Thymus (tissue), 11 donors: ENCODE data around the gene RTN4R. TPM values are rescaled to one million over a fixed set of nuclear protein-coding genes. Genes with fewer than 3 reads are reported as not detected.
"Not testable (repeated sequence)": the region's sequence is repeated elsewhere in the genome, so short reads cannot be mapped to it uniquely, and the experiment has no call there.

ENCODE experiments used
- DNase-seq, 9 donors: peaks; one replicate each; pipeline ENCODE4 v3.0.0-alpha.2; 2013; ENCODE audit warnings: low spot score in 9 of 9, low read depth in 6 of 9, missing footprints in 1 of 9
- H3K27ac ChIP-seq, 2 donors: one replicate each; pipeline ENCODE4 v1.5.1; 2013; ENCODE audit warnings: control low read depth in 1 of 2, low read depth in 1 of 2, low read length in 1 of 2, mild to moderate bottlenecking in 1 of 2, moderate library complexity in 1 of 2
- H3K27me3 ChIP-seq, 2 donors: one replicate each; pipeline ENCODE4 v1.5.1; 2013; ENCODE audit warnings: low read length in 1 of 2; ENCODE audit not compliant: control insufficient read depth in 2 of 2, insufficient read depth in 1 of 2
- H3K36me3 ChIP-seq, 2 donors: one replicate each; pipeline ENCODE4 v1.5.1; 2013; ENCODE audit warnings: low read length in 1 of 2, mild to moderate bottlenecking in 1 of 2, moderate library complexity in 1 of 2; ENCODE audit not compliant: control insufficient read depth in 2 of 2, insufficient read depth in 2 of 2
- H3K4me1 ChIP-seq, 2 donors: one replicate each; pipeline ENCODE4 v1.5.1; 2013; ENCODE audit warnings: low read length in 2 of 2; ENCODE audit not compliant: control insufficient read depth in 2 of 2, insufficient read depth in 2 of 2
- H3K4me3 ChIP-seq, 2 donors: one replicate each; pipeline ENCODE4 v1.5.1; 2013; ENCODE audit warnings: low read length in 2 of 2, control low read depth in 1 of 2, mild to moderate bottlenecking in 1 of 2
- H3K9me3 ChIP-seq, 2 donors: one replicate each; pipeline ENCODE4 v1.5.1; 2013; ENCODE audit warnings: low read length in 1 of 2, mild to moderate bottlenecking in 1 of 2; ENCODE audit not compliant: control insufficient read depth in 2 of 2, insufficient read depth in 1 of 2
- WGBS: extraction: QIAGEN DNeasy Blood & Tissue Kit; methylation state at CpG from one replicate; pipeline ENCODE4 v1.1.7; 2013; 5-methylcytosine and 5-hydroxymethylcytosine counted together
- polyA plus RNA-seq: library from polyadenylated mRNA; stranded (reverse); fragments of 200-250 nt; gene quantifications from one replicate; pipeline ENCODE4 v1.2.3, GENCODE V29; 2013
- total RNA-seq: library from RNA; stranded (reverse); fragments of 120-200 nt; gene quantifications from one replicate; pipeline ENCODE4 v1.2.4, GENCODE V29; 2013
- donor health status: healthy.

Gene RTN4R
- total and polyA plus RNA-seq, 2 donors, result 1.5 to 3.2 TPM

- DNase-seq, H3K9me3 ChIP-seq, H3K27me3 ChIP-seq, H3K4me1 ChIP-seq, H3K4me3 ChIP-seq, H3K27ac ChIP-seq: not testable (repeated sequence)
- WGBS, result 98% methylated on average over 10 of the region's 11 CpGs
- peaks cover 3 to 11% of the 10 kb centered on the region in 2 donors for H3K36me3 ChIP-seq
These were observed 45.4 kb upstream of the RTN4R start for GRCh38 chr22:20313306-20314077.

DNA sequence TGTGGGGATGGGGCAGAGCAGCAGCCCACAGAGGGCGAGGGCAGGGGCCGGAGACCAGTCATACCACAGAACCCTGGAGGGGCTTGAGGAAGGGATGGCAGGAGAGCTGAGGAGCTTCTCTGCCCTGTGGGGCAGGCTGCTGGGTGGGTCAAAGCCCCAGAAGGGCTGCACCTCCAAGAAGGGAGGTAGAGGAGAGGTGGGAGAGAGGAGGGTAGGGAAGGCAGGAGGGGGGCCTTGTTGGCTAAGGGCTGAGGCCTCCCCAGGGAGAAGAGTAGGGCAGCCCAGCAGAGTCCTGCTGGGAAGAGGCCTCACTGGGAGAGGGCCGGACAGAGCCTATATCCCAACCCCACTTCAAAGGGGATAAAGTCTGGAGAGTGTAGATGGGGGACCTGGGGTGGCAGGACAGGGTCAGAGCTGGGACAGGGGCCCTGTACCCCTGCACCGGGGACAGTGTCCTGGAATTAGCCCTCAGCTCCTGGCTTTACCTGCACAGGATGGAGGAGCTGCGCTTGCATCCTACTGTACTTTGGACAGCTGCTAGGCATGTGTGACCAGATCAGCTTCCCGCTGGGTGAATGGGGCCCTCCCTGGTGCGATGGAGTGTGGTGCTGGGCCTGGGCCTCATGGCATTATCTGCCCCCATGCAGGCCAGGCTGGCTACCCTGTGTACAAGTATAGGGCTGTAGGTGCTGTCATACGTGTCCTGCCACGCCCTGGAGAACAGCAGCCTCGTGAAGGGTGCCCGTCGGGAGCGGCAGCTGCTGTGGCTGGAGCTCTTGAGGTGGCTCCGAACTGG, 44.5 kb upstream of the RTN4R start:
- no peaks in the 10 kb centered on the region for H3K9me3 ChIP-seq
- H3K4me3 ChIP-seq, result no peak overlapping the region
- no peak for DNase-seq
- H3K27me3 ChIP-seq, result no peaks in the 10 kb centered on the region
- no peak overlapping the region for H3K27ac ChIP-seq
- 96% methylated on average over 14 of the region's 14 CpGs for whole genome bisulfite sequencing
- peaks cover 3 to 11% of the 10 kb centered on the region in 2 donors for H3K36me3 ChIP-seq
- H3K4me1 ChIP-seq, result peaks cover 0 to 12% of the 10 kb centered on the region in 2 donors

DNA sequence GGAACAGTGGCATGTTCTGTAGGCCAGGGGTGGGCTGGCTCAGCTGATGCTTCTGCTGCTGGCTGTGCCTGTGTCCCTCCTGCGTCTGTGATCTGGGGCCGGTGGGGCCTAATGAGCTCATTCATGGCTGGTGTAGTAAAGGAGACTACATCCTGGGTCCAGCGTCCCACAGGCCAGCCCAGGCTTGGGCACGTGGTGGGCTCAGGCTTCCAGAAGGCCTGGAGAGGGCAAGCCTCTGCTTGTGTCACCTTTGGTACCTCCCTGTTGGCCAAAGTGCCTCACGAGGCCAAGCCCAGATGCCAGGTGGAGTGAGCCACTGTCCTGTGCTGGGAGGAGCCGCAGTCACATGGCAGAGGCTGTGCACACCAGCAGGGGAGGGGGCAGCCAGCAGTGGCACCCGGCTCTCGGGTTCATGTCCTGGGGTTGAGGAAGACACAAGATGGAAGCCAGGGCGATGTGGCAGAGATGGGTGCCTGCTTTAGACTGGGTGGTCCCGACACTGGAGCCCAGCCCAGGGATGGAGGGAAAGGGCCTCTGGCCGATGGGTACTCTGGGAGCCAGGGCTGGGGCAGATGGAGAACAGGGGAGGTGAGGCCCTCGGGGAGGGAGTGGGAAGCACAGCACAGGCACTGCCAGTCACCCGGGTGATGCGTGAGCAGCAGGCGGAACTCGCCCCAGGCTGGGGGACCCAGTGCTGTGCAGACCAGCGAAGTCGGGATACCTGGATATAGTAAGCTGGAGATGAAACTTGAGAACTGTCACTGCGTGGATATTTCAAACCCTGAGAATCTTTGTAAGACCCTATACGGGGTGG, 43.3 kb upstream of the RTN4R start:
- 94% methylated on average over 17 of the region's 20 CpGs for WGBS
- H3K27ac ChIP-seq, H3K4me1 ChIP-seq, H3K9me3 ChIP-seq, H3K4me3 ChIP-seq, H3K27me3 ChIP-seq, DNase-seq: not testable (repeated sequence)
- peaks cover 3 to 11% of the 10 kb centered on the region in 2 donors for H3K36me3 ChIP-seq

DNA sequence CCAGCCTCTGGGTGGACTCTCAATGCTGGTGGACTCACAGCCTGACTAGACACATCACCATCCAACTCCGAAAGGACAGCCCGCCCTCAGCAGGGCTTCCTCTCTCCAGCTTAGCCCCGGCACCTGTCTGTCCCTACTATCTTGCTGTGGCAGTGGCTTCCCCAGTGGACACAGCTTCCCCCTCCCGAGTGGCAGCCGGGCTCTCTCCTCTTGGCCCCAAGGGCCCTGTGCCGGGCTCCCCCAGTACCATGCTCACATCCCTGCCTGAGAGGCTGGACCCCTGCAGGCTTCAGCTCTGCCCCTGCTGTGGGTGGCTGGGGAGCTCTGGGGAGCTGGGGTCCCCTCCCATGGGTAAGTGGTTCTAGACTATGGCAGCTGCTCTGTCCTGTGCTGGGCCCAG, 42.7 kb upstream of the RTN4R start:
- WGBS, result 97% methylated on average over 6 of the region's 6 CpGs
- not testable (repeated sequence) for H3K4me3 ChIP-seq, H3K27ac ChIP-seq, H3K27me3 ChIP-seq, H3K4me1 ChIP-seq, H3K36me3 ChIP-seq, H3K9me3 ChIP-seq, DNase-seq

DNA sequence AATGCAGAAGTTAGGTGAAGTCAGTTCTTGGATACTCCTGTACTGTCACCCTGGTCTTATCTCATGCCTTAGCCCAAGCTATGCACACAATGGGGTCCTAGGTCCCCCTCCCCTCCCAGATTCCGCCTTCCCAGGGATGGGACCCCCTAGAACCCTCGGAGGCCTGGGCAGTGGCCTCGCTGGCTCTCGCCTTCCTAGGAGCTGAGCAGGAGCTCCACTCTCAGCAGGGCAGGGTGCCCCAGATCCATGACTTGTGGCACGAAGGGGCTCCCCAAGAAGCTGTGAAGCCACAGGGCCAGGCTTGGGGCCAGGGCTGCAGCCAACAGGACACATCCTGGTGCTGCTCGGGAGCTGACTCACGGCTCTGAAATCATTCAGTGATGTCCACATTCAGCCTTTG, 42.1 kb upstream of the RTN4R start:
- not testable (repeated sequence) for H3K36me3 ChIP-seq, H3K4me1 ChIP-seq, H3K27me3 ChIP-seq, H3K4me3 ChIP-seq, H3K9me3 ChIP-seq, DNase-seq, H3K27ac ChIP-seq
- 93% methylated on average over 6 of the region's 7 CpGs for WGBS

GRCh38 chr22:20308806-20309650, 40.9 kb upstream of the RTN4R start:
- not testable (repeated sequence) for H3K36me3 ChIP-seq, DNase-seq, H3K4me3 ChIP-seq, H3K27ac ChIP-seq, H3K27me3 ChIP-seq, H3K4me1 ChIP-seq, H3K9me3 ChIP-seq
- WGBS, result 94% methylated on average over 22 of the region's 22 CpGs

- H3K36me3 ChIP-seq, H3K4me3 ChIP-seq, H3K4me1 ChIP-seq, H3K27ac ChIP-seq, H3K9me3 ChIP-seq, DNase-seq, H3K27me3 ChIP-seq: not testable (repeated sequence)
- 92% methylated on average over 14 of the region's 14 CpGs for WGBS
These were observed 39.6 kb upstream of the RTN4R start for GRCh38 chr22:20307448-20308447.
